HCT116 (cell line): Measurements from ENCODE around the gene ABI1. TPM values are rescaled to one million over a fixed set of nuclear protein-coding genes. Genes with fewer than 3 reads are reported as not detected.

Source experiments
- ATAC-seq: fragments of 200-7000 bp; cut with Tn5 transposase; 2 replicates; pipeline ENCODE4 v1.9.1; 2020; ENCODE audit warnings: mild to moderate bottlenecking, moderate library complexity
- BruUV-seq: library from RNA; stranded (reverse); fragments of 400-500 nt; replicated peaks from 2 replicates; lab custom pipeline; 2021; lab: Mats Ljungman, UMichigan
- CTCF ChIA-PET: fragments of 300-600 bp; sonication (Branson Sonifier 250); formaldehyde crosslinking; loops from one replicate; lab custom pipeline; 2021; ENCODE audit warnings: antibody characterized with exemption; lab: Charles Lee
- POLR2A ChIA-PET: fragments of 300-600, 350-600 bp; sonication (Branson Sonifier 250); formaldehyde crosslinking; loops from one replicate; lab custom pipeline; 2021; ENCODE audit warnings: antibody characterized with exemption; lab: Charles Lee
- RAD21 ChIA-PET, 2 experiments: fragments of 300-600 bp; sonication (Branson Sonifier 250); formaldehyde crosslinking; loops; one replicate each; lab custom pipeline; 2023; ENCODE audit warnings: low total read pairs in 2 of 2; ENCODE audit not compliant: uncharacterized antibody in 2 of 2, unreplicated experiment in 2 of 2, low non-redundant PET in 1 of 2; lab: Charles Lee
- DNase-seq: peaks from one replicate; pipeline ENCODE4 v3.0.0-alpha.2; 2010; ENCODE audit warnings: low read depth, low spot score
- H2AFZ ChIP-seq: fragments of 200-600 bp; shearing (Covaris generic), sonication (generic); 2 replicates; pipeline ENCODE4 v1.6.1; 2017; ENCODE audit warnings: low read depth, mixed run types, mixed read lengths, antibody characterized with exemption, low read length; ENCODE audit not compliant: poor library complexity, severe bottlenecking
- H3K27ac ChIP-seq: 2 replicates; pipeline ENCODE4 v1.5.1; 2012; ENCODE audit warnings: low read depth, low read length
- H3K27me3 ChIP-seq: fragments of 200-600 bp; sonication (generic); 2 replicates; pipeline ENCODE4 v1.6.1; 2016; ENCODE audit warnings: mixed run types, low read length, mixed read lengths; ENCODE audit not compliant: insufficient read depth
- H3K36me3 ChIP-seq, 2 experiments: fragments of 200-500 bp in 1 of 2; fragments of 200-600 bp in 1 of 2; sonication (Bioruptor generic) in 1 of 2; sonication (generic) in 1 of 2; 2 replicates each; pipeline versions ENCODE4 v1.5.1 to v1.6.1; 2014 to 2016; ENCODE audit warnings: low read length in 2 of 2, inconsistent platforms in 1 of 2, mixed read lengths in 1 of 2, mixed run types in 1 of 2; ENCODE audit not compliant: insufficient read depth in 2 of 2, control insufficient read depth in 1 of 2
- H3K4me1 ChIP-seq, 2 experiments: fragments of 200-600 bp in 1 of 2; sonication (generic) in 1 of 2; 2 replicates each; pipeline versions ENCODE4 v1.5.1 to v1.6.1; 2012 to 2017; ENCODE audit warnings: low read length in 2 of 2, inconsistent platforms in 1 of 2, mild to moderate bottlenecking in 1 of 2, mixed read lengths in 1 of 2, mixed run types in 1 of 2, moderate library complexity in 1 of 2; ENCODE audit not compliant: insufficient read depth in 2 of 2, control insufficient read depth in 1 of 2
- H3K4me2 ChIP-seq: fragments of 200-600 bp; sonication (generic); 2 replicates; pipeline ENCODE4 v1.6.1; 2017; ENCODE audit warnings: mixed run types, low read length, mixed read lengths
- H3K4me3 ChIP-seq, 2 experiments: fragments of 200-600 bp in 1 of 2; sonication (generic) in 1 of 2; replicated peaks in 1 of 2; 2 replicates each; pipeline ENCODE4 v1.5.1; 2011 to 2016; ENCODE audit warnings: low read length in 2 of 2, control low read depth in 1 of 2, low read depth in 1 of 2, mild to moderate bottlenecking in 1 of 2, mixed read lengths in 1 of 2, mixed run types in 1 of 2
- H3K79me2 ChIP-seq: fragments of 200-600 bp; sonication (generic); 2 replicates; pipeline ENCODE4 v1.6.1; 2017; ENCODE audit warnings: mild to moderate bottlenecking, mixed run types, low read length, moderate library complexity, mixed read lengths; ENCODE audit not compliant: insufficient read depth
- H3K9ac ChIP-seq: fragments of 200-600 bp; sonication (generic); 2 replicates; pipeline ENCODE4 v1.6.1; 2016; ENCODE audit warnings: low read length, mixed read lengths
- H3K9me2 ChIP-seq: fragments of 200-600 bp; sonication (generic), shearing (Covaris generic); 2 replicates; pipeline ENCODE4 v1.6.1; 2017; ENCODE audit warnings: mixed run types, mild to moderate bottlenecking, moderate library complexity; ENCODE audit not compliant: insufficient read depth
- H3K9me3 ChIP-seq, 2 experiments: fragments of 200-500 bp in 1 of 2; fragments of 200-600 bp in 1 of 2; sonication (Bioruptor generic) in 1 of 2; sonication (generic) in 1 of 2; 2 replicates each; pipeline ENCODE4 v1.6.1; 2014 to 2017; ENCODE audit warnings: low read length in 2 of 2, mixed read lengths in 2 of 2, inconsistent platforms in 1 of 2, low read depth in 1 of 2, mild to moderate bottlenecking in 1 of 2, mixed run types in 1 of 2, moderate library complexity in 1 of 2; ENCODE audit not compliant: control insufficient read depth in 1 of 2, insufficient read depth in 1 of 2
- H4K20me1 ChIP-seq: fragments of 200-600 bp; sonication (generic), shearing (Covaris generic); 2 replicates; pipeline ENCODE4 v1.6.1; 2017; ENCODE audit warnings: mixed run types, mild to moderate bottlenecking, moderate library complexity; ENCODE audit not compliant: insufficient read depth
- ATF3 ChIP-seq: IDR thresholded peaks from 2 replicates; pipeline ENCODE4 v1.6.1; 2012
- CTCF ChIP-seq, 3 experiments: fragments of 200-600 bp in 1 of 3; sonication (generic) in 1 of 3; IDR thresholded peaks in 2 of 3; conservative IDR thresholded peaks in 1 of 3; 2 replicates each; pipeline ENCODE4 v1.5.1; 2012 to 2017; ENCODE audit warnings: low read depth in 2 of 3, low read length in 2 of 3, antibody characterized with exemption in 1 of 3, borderline replicate concordance in 1 of 3, control low read depth in 1 of 3, mild to moderate bottlenecking in 1 of 3, mixed read lengths in 1 of 3, mixed run types in 1 of 3, moderate library complexity in 1 of 3; ENCODE audit not compliant: insufficient read depth in 1 of 3
- ELF1 ChIP-seq: IDR thresholded peaks from 2 replicates; pipeline ENCODE4 v1.6.1; 2012; ENCODE audit warnings: low read depth, borderline replicate concordance
- EZH2 ChIP-seq: fragments of 200-600 bp; sonication (generic); IDR thresholded peaks from 2 replicates; pipeline ENCODE4 v1.6.1; 2017; ENCODE audit warnings: antibody characterized with exemption, mixed run types
- EZH2phosphoT487 ChIP-seq: fragments of 200-600 bp; IDR thresholded peaks from 2 replicates; pipeline ENCODE4 v1.6.1; 2018; ENCODE audit warnings: antibody characterized with exemption, borderline replicate concordance
- FOSL1 ChIP-seq: IDR thresholded peaks from 2 replicates; pipeline ENCODE4 v1.6.1; 2012; ENCODE audit warnings: low read depth
- JUND ChIP-seq: IDR thresholded peaks from 2 replicates; pipeline ENCODE4 v1.6.1; 2012
- MAX ChIP-seq: IDR thresholded peaks from 2 replicates; pipeline ENCODE4 v1.6.1; 2012
- POLR2A ChIP-seq: IDR thresholded peaks from 2 replicates; pipeline ENCODE4 v1.7.0; 2011; ENCODE audit warnings: borderline replicate concordance; ENCODE audit not compliant: insufficient read depth, insufficient read length; ENCODE audit errors: extremely low read depth
- RAD21 ChIP-seq: IDR thresholded peaks from 2 replicates; pipeline ENCODE4 v1.6.1; 2012; ENCODE audit warnings: low read depth, mild to moderate bottlenecking
- SP1 ChIP-seq: IDR thresholded peaks from 2 replicates; pipeline ENCODE4 v1.6.1; 2012; ENCODE audit warnings: low read depth
- TCF7L2 ChIP-seq: IDR thresholded peaks from 2 replicates; pipeline ENCODE4 v1.7.0; 2011; ENCODE audit warnings: borderline replicate concordance, inconsistent platforms; ENCODE audit not compliant: insufficient read depth, insufficient read length; ENCODE audit errors: extremely low read depth
- ZBTB33 ChIP-seq: IDR thresholded peaks from 2 replicates; pipeline ENCODE4 v1.6.1; 2011; ENCODE audit warnings: mild to moderate bottlenecking, low read length, moderate library complexity; ENCODE audit not compliant: insufficient replicate concordance; ENCODE audit errors: extremely low read depth
- ZFX ChIP-seq: fragments of 450-650 bp; IDR thresholded peaks from 2 replicates; pipeline ENCODE4 v1.6.1; 2017
- intact Hi-C: fragments of 100-400 bp; cut with micrococcal nuclease; formaldehyde crosslinking; loops from 2 replicates; pipeline ENCODE4 v1.10.0; 2022
- total RNA-seq: library from RNA; stranded (reverse); gene quantifications from one replicate; pipeline ENCODE4 v1.2.1, GENCODE V29; 2021; ENCODE audit not compliant: unreplicated experiment
- TF ChIP-seq, protein P1 (sequence below): IDR thresholded peaks from 2 replicates; pipeline ENCODE4 v1.6.1; 2012; ENCODE audit warnings: low read depth

ABI1 gene
- total RNA-seq, 1 experiment from 2014 or later = 34.8 TPM

- CTCF ChIA-PET = no interaction called here
- Histone ChIP-seq H3K36me3 (no peaks in the 10 kb centered on the region), H3K9me2 (no peaks in the 10 kb centered on the region), H3K27me3 (no peaks in the 10 kb centered on the region), H4K20me1 (no peaks in the 10 kb centered on the region), H3K4me3 (no peak overlapping the region), H3K4me2 (no peak overlapping the region), H2AFZ (no peak overlapping the region), H3K9me3 (no peaks in the 10 kb centered on the region), H3K27ac (no peak overlapping the region), H3K79me2 (no peaks in the 10 kb centered on the region), H3K9ac (no peak overlapping the region), H3K4me1 (peaks cover 7% of the 10 kb centered on the region in 2 experiments; a peak in 3 of 4 replicates)
- RAD21 ChIA-PET = no interaction called here
- TF ChIP-seq POLR2A (no peak), ATF3 (no peak), SP1 (no peak), ELF1 (no peak), ZBTB33 (no peak), JUND (no peak), EZH2 (no peak), ZFX (no peak), FOSL1 (no peak), CTCF (IDR thresholded peaks at IDR 0.05 in 2 of 3, conservative IDR thresholded peaks at IDR 0.05 in 1 of 3; ENCODE audit: borderline replicate concordance in 1 of 3, insufficient read depth in 1 of 3, low read depth in 2 of 3, low read length in 2 of 3) (no peak), MAX (no peak), RAD21 (no peak), TCF7L2 (no peak), EZH2phosphoT487 (no peak)
- TF ChIP-seq, protein P1, sequence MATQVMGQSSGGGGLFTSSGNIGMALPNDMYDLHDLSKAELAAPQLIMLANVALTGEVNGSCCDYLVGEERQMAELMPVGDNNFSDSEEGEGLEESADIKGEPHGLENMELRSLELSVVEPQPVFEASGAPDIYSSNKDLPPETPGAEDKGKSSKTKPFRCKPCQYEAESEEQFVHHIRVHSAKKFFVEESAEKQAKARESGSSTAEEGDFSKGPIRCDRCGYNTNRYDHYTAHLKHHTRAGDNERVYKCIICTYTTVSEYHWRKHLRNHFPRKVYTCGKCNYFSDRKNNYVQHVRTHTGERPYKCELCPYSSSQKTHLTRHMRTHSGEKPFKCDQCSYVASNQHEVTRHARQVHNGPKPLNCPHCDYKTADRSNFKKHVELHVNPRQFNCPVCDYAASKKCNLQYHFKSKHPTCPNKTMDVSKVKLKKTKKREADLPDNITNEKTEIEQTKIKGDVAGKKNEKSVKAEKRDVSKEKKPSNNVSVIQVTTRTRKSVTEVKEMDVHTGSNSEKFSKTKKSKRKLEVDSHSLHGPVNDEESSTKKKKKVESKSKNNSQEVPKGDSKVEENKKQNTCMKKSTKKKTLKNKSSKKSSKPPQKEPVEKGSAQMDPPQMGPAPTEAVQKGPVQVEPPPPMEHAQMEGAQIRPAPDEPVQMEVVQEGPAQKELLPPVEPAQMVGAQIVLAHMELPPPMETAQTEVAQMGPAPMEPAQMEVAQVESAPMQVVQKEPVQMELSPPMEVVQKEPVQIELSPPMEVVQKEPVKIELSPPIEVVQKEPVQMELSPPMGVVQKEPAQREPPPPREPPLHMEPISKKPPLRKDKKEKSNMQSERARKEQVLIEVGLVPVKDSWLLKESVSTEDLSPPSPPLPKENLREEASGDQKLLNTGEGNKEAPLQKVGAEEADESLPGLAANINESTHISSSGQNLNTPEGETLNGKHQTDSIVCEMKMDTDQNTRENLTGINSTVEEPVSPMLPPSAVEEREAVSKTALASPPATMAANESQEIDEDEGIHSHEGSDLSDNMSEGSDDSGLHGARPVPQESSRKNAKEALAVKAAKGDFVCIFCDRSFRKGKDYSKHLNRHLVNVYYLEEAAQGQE = no peak
- BruUV-seq = no TSS peak
- intact Hi-C loops = no loop called here
- POLR2A ChIA-PET = no interaction called here
- ATAC-seq (no peak), DNase-seq (no peak)
Measured at GRCh38 chr10:26759008-26759407, 101.8 kb downstream of the ABI1 start.
